AG09319 (cell line): ENCODE results near the gene POU2AF3.
"Not testable (repeated sequence)": the region's sequence is repeated elsewhere in the genome, so short reads cannot be mapped to it uniquely, and the experiment has no call there.

Experiments used
- DNase-seq: peaks from one replicate; pipeline ENCODE4 v3.0.0-alpha.2; 2010; ENCODE audit warnings: low read depth; ENCODE audit errors: extremely low read depth
- TF ChIP-seq, protein P1 (sequence below): IDR thresholded peaks from 2 replicates; pipeline ENCODE4 v1.5.1; 2011; ENCODE audit warnings: low read depth, mild to moderate bottlenecking, inconsistent platforms, low read length, moderate library complexity

POU2AF3 gene

DNA sequence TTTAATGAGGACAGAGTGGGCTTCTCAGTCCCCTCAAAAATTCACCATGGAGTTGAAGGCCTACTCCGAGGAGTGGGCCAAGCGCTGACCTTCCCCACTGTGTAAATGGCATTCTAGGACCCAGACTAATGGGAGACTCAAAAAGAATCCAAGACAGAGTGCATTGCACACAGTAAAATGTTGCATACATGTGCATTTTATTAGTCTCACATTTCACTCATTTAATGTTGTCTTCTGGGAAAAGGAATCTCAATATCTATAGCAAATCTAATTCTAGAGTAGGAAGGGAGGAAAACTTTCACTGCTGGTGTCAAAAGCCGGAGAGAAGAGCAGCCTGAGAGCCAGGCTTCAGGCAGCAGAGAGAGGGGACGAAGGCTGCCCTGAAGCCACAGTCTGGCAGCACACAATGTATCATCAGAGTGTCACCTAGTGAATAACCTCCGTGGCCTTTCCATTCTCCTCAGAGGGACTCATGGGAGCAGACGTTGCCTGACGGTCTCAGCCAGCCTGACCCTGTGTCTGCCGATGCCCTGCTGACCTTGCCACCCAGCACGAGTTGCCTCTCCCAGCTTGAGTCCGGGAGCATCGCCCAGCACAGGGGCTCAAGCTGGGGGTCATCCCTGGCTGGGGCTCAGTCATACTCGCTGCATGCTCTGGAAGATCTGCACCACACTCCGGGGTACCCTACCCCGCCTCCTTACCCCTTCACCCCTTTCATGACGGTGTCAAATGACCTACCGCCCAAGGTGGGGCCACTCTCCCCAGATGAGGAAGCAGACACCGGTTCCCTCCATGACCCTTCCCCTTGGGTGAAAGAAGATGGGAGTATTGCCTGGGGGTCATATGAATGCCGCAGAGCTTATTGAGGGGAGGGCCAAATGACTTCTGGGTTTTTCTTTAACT, 12.9 kb upstream of the POU2AF3 start:
- no peak for DNase-seq
- TF ChIP-seq, protein P1, sequence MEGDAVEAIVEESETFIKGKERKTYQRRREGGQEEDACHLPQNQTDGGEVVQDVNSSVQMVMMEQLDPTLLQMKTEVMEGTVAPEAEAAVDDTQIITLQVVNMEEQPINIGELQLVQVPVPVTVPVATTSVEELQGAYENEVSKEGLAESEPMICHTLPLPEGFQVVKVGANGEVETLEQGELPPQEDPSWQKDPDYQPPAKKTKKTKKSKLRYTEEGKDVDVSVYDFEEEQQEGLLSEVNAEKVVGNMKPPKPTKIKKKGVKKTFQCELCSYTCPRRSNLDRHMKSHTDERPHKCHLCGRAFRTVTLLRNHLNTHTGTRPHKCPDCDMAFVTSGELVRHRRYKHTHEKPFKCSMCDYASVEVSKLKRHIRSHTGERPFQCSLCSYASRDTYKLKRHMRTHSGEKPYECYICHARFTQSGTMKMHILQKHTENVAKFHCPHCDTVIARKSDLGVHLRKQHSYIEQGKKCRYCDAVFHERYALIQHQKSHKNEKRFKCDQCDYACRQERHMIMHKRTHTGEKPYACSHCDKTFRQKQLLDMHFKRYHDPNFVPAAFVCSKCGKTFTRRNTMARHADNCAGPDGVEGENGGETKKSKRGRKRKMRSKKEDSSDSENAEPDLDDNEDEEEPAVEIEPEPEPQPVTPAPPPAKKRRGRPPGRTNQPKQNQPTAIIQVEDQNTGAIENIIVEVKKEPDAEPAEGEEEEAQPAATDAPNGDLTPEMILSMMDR: no peak

DNA sequence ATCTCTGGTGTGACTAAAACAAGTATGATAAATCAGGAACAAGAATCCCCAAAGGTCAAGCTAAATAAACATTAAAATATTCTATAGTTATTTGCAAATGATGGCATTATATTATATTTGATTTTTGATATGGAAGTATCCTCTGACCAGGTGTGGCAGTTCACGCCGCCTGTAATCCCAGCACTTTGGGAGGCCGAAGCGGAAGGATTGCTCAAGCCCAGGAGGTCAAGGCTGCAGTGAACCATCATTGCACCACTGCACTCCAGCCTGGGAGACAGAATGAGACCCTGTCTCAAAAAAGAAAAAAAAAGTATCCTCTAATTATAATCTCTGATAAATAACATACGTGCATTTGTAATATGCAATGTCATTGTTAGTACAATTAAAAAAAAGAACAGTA, 6.6 kb upstream of the POU2AF3 start:
- no peak for DNase-seq

DNA sequence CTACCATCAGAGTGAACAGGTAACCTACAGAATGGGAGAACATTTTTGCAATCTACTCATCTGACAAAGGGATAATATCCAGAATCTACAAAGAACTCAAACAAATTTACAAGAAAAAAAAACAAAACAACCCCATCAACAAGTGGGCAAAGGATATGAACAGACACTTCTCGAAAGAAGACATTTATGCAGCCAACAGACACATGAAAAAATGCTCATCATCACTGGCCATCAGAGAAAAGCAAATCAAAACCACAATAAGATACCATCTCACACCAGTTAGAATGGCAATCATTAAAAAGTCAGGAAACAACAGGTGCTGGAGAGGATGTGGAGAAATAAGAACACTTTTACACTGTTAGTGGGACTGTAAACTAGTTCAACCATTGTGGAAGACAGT, 5.9 kb upstream of the POU2AF3 start:
- DNase-seq: not testable (repeated sequence)

More for the DNA sequence above, 6.6 kb upstream of the POU2AF3 start:
- TF ChIP-seq, protein P1: no peak

- DNase-seq: no peak
- TF ChIP-seq, protein P1: no peak
Measured at GRCh38 chr11:111296196-111296595, 2.1 kb upstream of the POU2AF3 start.

DNA sequence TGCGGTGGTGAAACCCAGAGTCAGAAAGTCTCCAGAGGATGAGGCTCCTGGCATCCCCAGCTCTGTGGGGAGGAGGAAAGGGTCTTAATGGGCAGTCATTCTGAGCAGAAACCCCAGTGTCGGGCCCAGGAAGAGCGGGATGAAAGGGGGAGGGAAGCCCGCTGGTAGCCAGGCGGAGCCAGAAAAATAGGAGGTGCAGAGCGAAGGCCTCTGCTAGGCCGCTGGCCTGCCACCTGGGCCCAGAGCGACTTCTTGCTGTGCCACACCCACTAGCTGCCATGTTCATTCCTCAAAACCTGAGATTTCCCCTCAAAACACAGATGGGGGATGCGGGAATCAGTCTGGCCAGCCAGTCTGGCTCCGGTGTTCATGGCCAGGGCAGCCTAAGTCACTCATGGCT, 650 bp upstream of the POU2AF3 start:
- no peak for DNase-seq
- TF ChIP-seq, protein P1: no peak

- no peak for DNase-seq
- TF ChIP-seq, protein P1: peak; percentile 63
Measured at GRCh38 chr11:111299101-111300026, 1.0 kb downstream of the POU2AF3 start.

DNA sequence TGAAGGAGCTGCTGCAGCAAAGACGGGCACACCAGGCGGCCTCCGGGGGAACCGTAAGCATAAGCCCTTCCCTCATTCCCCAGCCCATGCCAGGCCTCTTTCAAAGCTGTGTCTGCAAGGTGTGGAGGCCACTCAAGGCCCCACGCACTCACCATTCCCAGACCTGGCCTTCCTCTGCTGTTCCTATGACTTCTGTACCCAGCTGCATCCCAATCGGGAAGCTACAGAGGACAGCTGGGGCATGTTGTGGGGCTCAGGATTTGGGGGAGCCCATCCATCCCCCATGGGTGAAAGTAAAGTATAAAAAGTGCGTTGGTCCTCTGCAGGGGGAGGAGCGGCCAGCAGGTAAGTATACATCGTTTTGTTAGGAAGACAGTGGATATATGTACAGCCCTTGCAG, 2.2 kb downstream of the POU2AF3 start:
- DNase-seq: no peak
- TF ChIP-seq, protein P1: no peak
